ENCODE results near the gene FHL2. TPM values are rescaled to one million over a fixed set of nuclear protein-coding genes. Genes with fewer than 3 reads are reported as not detected.

FHL2 gene
- total RNA-seq, 2 experiments from 2014 or later, result 1.3 to 1.5 TPM

Other genes with a start within 250 kb of the FHL2 start
- gene GPR45, start 157.3 kb downstream of the FHL2 start, total RNA-seq, result not detected
- 10 to 100 TPM; 16.8 to 16.9 TPM for gene TGFBRAP1, start 69.3 kb downstream of the FHL2 start, total RNA-seq
- 10 to 100 TPM; 16.9 to 20.2 TPM for gene C2orf49, start 61.5 kb downstream of the FHL2 start, total RNA-seq